ENCODE data around the gene PITPNC1.
"Not testable (repeated sequence)": the region's sequence is repeated elsewhere in the genome, so short reads cannot be mapped to it uniquely, and the experiment has no call there.

The PITPNC1 gene

DNA sequence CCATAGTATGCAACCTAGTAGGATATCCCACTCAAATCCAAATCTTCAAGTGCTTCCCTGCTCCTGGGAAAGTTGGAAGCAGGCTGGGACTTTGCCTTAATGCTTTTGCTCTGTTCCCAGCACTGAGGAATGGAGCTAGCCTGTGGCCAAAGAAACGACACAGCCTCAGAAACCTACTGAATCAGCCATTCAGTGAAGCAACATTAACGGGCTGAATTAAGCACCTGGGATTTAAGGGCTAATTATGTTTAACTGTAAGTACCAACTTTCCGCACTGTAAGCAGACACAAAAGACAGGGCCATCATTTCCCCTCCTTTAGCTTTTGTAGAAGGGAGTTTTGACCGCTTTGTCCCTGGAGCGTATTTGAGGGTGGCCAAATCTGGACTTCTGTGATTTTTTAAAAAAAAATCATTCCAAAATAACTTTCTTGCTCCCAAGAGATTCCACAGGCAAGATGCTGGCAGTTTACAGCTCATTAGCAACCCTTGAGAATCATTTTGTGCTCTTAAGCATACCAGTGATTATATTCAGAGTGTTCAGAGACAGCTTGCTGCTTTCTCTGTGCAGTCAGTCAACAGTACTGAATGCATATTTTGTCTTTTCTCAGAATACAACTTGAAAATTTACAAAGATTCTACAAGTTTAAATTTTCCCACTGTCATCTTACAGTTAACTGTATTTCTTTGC lies 323.1 kb downstream of the PITPNC1 start:
- DNase-seq (ENCODE audit: low read depth) = no peak
- H3K4me3 ChIP-seq (ENCODE audit: low read depth, low read length) = no peak overlapping the region
- TF ChIP-seq, protein P1, sequence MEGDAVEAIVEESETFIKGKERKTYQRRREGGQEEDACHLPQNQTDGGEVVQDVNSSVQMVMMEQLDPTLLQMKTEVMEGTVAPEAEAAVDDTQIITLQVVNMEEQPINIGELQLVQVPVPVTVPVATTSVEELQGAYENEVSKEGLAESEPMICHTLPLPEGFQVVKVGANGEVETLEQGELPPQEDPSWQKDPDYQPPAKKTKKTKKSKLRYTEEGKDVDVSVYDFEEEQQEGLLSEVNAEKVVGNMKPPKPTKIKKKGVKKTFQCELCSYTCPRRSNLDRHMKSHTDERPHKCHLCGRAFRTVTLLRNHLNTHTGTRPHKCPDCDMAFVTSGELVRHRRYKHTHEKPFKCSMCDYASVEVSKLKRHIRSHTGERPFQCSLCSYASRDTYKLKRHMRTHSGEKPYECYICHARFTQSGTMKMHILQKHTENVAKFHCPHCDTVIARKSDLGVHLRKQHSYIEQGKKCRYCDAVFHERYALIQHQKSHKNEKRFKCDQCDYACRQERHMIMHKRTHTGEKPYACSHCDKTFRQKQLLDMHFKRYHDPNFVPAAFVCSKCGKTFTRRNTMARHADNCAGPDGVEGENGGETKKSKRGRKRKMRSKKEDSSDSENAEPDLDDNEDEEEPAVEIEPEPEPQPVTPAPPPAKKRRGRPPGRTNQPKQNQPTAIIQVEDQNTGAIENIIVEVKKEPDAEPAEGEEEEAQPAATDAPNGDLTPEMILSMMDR (IDR thresholded peaks at IDR 0.05; ENCODE audit: low read depth, low read length, missing control alignments) = no peak

DNA sequence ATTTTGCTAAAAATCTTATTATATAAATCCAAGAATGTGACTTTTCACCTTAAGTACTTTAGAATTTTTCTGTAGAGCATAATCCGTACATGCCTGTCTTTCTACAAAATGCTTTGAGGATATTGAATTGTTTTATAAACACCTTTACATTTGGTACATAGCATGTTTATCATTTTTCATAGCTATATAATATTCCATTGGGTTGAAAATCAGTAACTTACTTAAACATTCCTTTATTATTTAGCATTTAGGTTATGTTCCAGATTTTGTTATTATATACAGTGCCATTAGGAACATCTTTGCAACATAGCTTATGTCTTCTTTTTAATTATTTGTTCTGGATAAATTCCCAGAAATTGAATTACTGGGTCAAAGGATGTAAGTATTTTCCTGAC lies 323.6 kb downstream of the PITPNC1 start:
- no peak overlapping the region for H3K4me3 ChIP-seq (ENCODE audit: low read depth, low read length)
- DNase-seq (ENCODE audit: low read depth) = no peak
- TF ChIP-seq, protein P1 (IDR thresholded peaks at IDR 0.05; ENCODE audit: low read depth, low read length, missing control alignments) = no peak

DNA sequence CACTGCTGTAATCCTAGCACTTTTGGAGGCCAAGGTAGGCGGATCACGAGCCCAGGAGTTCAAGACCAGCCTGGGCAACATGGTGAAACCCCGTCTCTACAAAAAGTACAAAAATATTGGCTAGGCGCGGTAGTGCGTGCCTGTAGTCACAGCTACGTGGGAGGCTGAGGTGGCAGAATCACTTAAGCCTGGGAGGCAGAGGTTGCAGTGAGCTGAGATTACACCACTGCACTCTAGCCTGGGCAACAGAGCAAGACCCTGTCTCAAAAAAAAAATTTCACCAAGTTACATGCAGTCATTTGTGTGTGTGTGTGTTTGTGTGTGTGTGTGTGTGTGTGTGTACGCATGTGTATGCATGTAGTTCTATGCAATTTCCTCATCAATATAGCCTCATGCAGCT lies 325.8 kb downstream of the PITPNC1 start:
- DNase-seq (ENCODE audit: low read depth); H3K4me3 ChIP-seq (ENCODE audit: low read depth, low read length): not testable (repeated sequence)

DNA sequence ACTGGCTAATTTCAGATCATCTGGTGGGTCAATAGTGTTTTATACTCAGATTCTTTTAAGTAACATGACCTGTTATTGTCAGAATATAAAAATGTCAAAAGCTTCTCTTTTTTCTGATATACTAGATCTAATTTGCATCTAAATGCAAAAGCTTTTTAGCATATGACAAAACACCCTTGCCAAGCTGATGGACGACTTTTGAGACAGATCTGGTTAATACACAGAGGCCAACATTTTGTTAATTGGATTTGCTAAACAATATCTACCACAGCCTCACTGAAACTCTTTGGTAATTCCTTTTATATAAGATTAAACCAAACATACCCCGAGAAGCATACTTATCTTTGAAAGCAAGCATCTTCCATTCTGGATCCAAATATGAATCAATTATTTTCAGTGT lies 330.4 kb downstream of the PITPNC1 start:
- no peak for DNase-seq (ENCODE audit: low read depth)
- no peak overlapping the region for H3K4me3 ChIP-seq (ENCODE audit: low read depth, low read length)
- TF ChIP-seq, protein P1 (IDR thresholded peaks at IDR 0.05; ENCODE audit: low read depth, low read length, missing control alignments) = no peak

DNA sequence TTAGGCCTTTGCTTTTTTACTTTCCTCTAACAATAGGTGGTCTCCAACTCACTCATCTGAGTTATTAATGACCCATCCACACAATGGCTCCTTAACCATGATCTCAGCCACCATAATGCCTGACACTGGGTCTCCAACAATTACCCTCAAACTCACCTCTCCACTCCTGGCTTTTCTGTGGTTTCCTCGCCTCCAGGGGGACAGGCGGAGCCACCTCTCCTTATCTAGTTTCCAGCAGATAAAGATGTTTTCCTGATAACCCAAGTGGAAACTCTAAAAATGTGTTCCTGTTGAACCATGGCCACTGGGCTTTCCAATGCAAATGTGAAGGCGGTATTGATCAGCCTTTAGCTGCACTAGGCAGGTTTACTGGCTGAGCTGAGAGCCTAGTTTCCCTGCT lies 331.3 kb downstream of the PITPNC1 start:
- TF ChIP-seq, protein P1 (IDR thresholded peaks at IDR 0.05; ENCODE audit: low read depth, low read length, missing control alignments) = no peak
- no peak for DNase-seq (ENCODE audit: low read depth)
- no peak overlapping the region for H3K4me3 ChIP-seq (ENCODE audit: low read depth, low read length)

DNA sequence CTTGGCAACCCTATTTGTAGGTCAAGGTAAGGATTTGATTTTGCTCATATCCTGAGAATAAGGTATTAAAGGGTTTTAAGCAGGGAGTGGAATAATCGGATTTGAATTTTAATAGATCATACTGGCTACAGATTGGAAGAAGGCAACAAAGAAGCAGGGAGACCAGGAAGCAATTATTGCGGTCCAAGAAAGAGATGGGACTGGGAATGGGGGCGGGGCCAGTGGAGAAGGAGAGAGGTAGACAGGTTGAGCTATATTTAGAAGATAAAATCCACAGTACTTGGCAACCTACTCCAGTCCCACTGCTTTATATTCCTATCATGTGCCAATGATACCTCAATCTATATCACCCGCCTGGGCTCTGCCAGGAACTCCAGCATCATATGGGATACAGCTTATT lies 334.8 kb downstream of the PITPNC1 start:
- H3K4me3 ChIP-seq (ENCODE audit: low read depth, low read length) = no peak overlapping the region
- TF ChIP-seq, protein P1 (IDR thresholded peaks at IDR 0.05; ENCODE audit: low read depth, low read length, missing control alignments) = no peak
- DNase-seq (ENCODE audit: low read depth) = no peak

DNA sequence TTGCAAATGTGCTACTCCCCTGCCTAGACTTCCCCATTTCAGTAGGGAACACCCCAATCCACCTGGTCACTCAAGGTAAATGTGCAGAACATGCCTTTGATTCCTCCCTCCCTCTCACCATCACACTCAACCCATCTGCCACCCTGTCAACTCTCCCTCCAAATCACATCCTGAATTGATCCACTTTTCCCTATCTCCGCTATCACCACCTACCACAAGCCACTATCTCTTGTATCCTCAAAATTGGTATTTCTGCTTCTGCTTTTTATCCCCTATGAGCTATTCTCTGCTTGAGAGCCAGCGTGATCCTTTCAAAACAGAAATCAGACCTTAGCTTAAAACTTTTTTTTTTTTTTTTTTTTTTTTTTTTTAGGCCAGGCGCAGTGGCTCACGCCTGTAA lies 335.3 kb downstream of the PITPNC1 start:
- no peak overlapping the region for H3K4me3 ChIP-seq (ENCODE audit: low read depth, low read length)
- TF ChIP-seq, protein P1 (IDR thresholded peaks at IDR 0.05; ENCODE audit: low read depth, low read length, missing control alignments) = no peak
- no peak for DNase-seq (ENCODE audit: low read depth)

Measured in GM12864 (cell line).